T-cell (primary cell): ENCODE results near the gene ZC3H11A. TPM values are rescaled to one million over a fixed set of nuclear protein-coding genes. Genes with fewer than 3 reads are reported as not detected.
"Not testable (repeated sequence)": the region's sequence is repeated elsewhere in the genome, so short reads cannot be mapped to it uniquely, and the experiment has no call there.

Source experiments
- ATAC-seq, 4 experiments: fragments of 200-7000 bp in 3 of 4; fragments of 150-1000 bp in 1 of 4; cut with Tn5 transposase; replicated peaks in 1 of 4; 1 replicate in 3 of 4; 2 replicates in 1 of 4; pipeline ENCODE4 v1.10.0; 2021; ENCODE audit warnings: moderate library complexity in 3 of 4, mild to moderate bottlenecking in 2 of 4, moderate number of reproducible peaks in 1 of 4
- CTCF ChIA-PET, 2 donors: fragments of 300-600 bp; sonication (Branson Sonifier 250); formaldehyde crosslinking; loops; one replicate each; lab custom pipeline; 2022; ENCODE audit warnings: antibody characterized with exemption in 2 of 2; lab: Charles Lee
- POLR2A ChIA-PET, 2 donors: fragments of 300-600 bp; sonication (Branson Sonifier 250); formaldehyde crosslinking; loops; one replicate each; lab custom pipeline; 2022; ENCODE audit warnings: antibody characterized with exemption in 2 of 2; lab: Charles Lee
- DNase-seq, 35 experiments: peaks; one replicate each; pipeline versions ENCODE4 v3.0.0 to v3.0.0-alpha.2; 2013 to 2023
- H3K27ac ChIP-seq: one replicate; pipeline ENCODE4 v1.5.1; 2013; ENCODE audit warnings: low read length
- H3K27me3 ChIP-seq, 2 experiments: replicated peaks in 1 of 2; 1 replicate in 1 of 2; 2 replicates in 1 of 2; pipeline versions ENCODE4 v1.6.1 to v1.7.0; 2013; ENCODE audit warnings: low read length in 1 of 2, mixed read lengths in 1 of 2; ENCODE audit not compliant: control insufficient read depth in 2 of 2, insufficient read depth in 2 of 2; ENCODE audit errors: extremely low read depth in 1 of 2
- H3K36me3 ChIP-seq, 2 donors: 1 replicate in 1 of 2; 2 replicates in 1 of 2; pipeline versions ENCODE4 v1.6.1 to v1.7.0; 2013; ENCODE audit warnings: low read length in 1 of 2; ENCODE audit not compliant: control insufficient read depth in 2 of 2, insufficient read depth in 1 of 2; ENCODE audit errors: extremely low read depth in 1 of 2
- H3K4me1 ChIP-seq, 2 experiments: 1 replicate in 1 of 2; 2 replicates in 1 of 2; pipeline versions ENCODE4 v1.6.1 to v1.7.0; 2013; ENCODE audit warnings: low read length in 2 of 2, mixed read lengths in 1 of 2; ENCODE audit not compliant: insufficient read depth in 2 of 2, control insufficient read depth in 1 of 2; ENCODE audit errors: extremely low read depth in 1 of 2
- H3K4me3 ChIP-seq, 2 donors: 1 replicate in 1 of 2; 2 replicates in 1 of 2; pipeline versions ENCODE4 v1.5.1 to v1.7.0; 2013; ENCODE audit warnings: mild to moderate bottlenecking in 2 of 2, low read length in 1 of 2, moderate library complexity in 1 of 2; ENCODE audit not compliant: control insufficient read depth in 1 of 2; ENCODE audit errors: extremely low read depth in 1 of 2
- H3K9me3 ChIP-seq: 2 replicates; pipeline ENCODE4 v1.7.0; 2013
- H3K27ac Mint-ChIP-seq, 2 donors: one replicate each; pipeline ENCODE4 v1.8.0; 2020 to 2021; ENCODE audit warnings: mild to moderate bottlenecking in 2 of 2, mixed read lengths in 2 of 2
- H3K27me3 Mint-ChIP-seq, 2 donors: one replicate each; pipeline ENCODE4 v1.8.0; 2021 to 2022; ENCODE audit warnings: mixed read lengths in 2 of 2
- H3K36me3 Mint-ChIP-seq: one replicate; pipeline ENCODE4 v1.8.0; 2021; ENCODE audit warnings: mixed read lengths
- H3K4me1 Mint-ChIP-seq, 3 donors: one replicate each; pipeline ENCODE4 v1.8.0; 2020 to 2022; ENCODE audit warnings: mixed read lengths in 3 of 3, mild to moderate bottlenecking in 1 of 3
- H3K4me3 Mint-ChIP-seq, 3 donors: one replicate each; pipeline ENCODE4 v1.8.0; 2020 to 2022; ENCODE audit warnings: mild to moderate bottlenecking in 3 of 3, mixed read lengths in 3 of 3, moderate library complexity in 3 of 3
- H3K9me3 Mint-ChIP-seq, 3 donors: one replicate each; pipeline ENCODE4 v1.8.0; 2020 to 2022; ENCODE audit warnings: mixed read lengths in 3 of 3
- WGBS: methylation state at CpG from one replicate; pipeline ENCODE4 v1.1.5; 2013; ENCODE audit warnings: missing lambda C conversion rate; ENCODE audit not compliant: insufficient coverage; 5-methylcytosine and 5-hydroxymethylcytosine counted together
- total RNA-seq, 35 experiments: library from RNA in 6 of 35; stranded (reverse) in 6 of 35; fragments of 120-200 nt in 1 of 35; gene quantifications; one replicate each; pipeline versions ENCODE4 v1.2.1 to v1.2.4 and lab custom pipeline; 2013 to 2026

The ZC3H11A gene
- total RNA-seq, 5 donors from 2014 or later (not counting 1 experiment from before 2014, with no cell fraction given) = 85.6 to 111 (median 95.8) TPM

DNA sequence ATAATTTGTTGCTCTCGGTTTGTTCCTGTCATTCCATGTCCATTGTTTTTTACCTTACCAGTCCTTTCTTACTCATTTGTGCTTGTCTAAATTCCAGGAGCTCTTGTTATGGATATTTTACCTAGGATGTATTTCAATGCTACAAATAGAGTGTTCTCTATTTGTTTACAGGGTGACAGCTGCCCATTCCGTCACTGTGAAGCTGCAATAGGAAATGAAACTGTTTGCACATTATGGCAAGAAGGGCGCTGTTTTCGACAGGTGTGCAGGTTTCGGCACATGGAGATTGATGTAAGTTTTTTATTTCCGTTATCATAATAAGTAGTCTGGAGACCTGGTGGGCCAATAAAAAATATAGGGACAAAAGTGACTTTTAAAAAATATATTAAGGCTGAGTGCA lies 23.0 kb downstream of the ZC3H11A start:
- peaks cover 55% of the 10 kb centered on the region for H3K36me3 Mint-ChIP-seq
- peaks cover 0 to 2% of the 10 kb centered on the region in 2 experiments for H3K4me1 ChIP-seq
- no peak overlapping the region for H3K27ac Mint-ChIP-seq
- 100% methylated on average over 4 of the region's 6 CpGs for WGBS
- peaks cover 6 to 70% of the 10 kb centered on the region in 2 donors for H3K36me3 ChIP-seq
- H3K4me1 Mint-ChIP-seq = peaks cover 24 to 35% (median 32%) of the 10 kb centered on the region in 3 donors
- no peaks in the 10 kb centered on the region for H3K27me3 Mint-ChIP-seq
- H3K27me3 ChIP-seq = no peaks in the 10 kb centered on the region
- ChIA-PET POLR2A (interaction anchor here in 1 of 2 donors (0.6 kb wide), 1 partner anchor 312 kb away, joined by 3 read pairs; no protein-coding TSS in a partner anchor), CTCF (interaction anchor here in 1 of 2 donors (0.7 kb wide), 1 partner anchor 82 kb away, joined by 4 read pairs; no protein-coding TSS in a partner anchor)
- DNase-seq (no peak), ATAC-seq (no peak)
- no peaks in the 10 kb centered on the region for H3K9me3 ChIP-seq
- no peaks in the 10 kb centered on the region for H3K9me3 Mint-ChIP-seq
- no peak overlapping the region for H3K27ac ChIP-seq
- H3K4me3 ChIP-seq = no peak overlapping the region
- H3K4me3 Mint-ChIP-seq = no peak overlapping the region

DNA sequence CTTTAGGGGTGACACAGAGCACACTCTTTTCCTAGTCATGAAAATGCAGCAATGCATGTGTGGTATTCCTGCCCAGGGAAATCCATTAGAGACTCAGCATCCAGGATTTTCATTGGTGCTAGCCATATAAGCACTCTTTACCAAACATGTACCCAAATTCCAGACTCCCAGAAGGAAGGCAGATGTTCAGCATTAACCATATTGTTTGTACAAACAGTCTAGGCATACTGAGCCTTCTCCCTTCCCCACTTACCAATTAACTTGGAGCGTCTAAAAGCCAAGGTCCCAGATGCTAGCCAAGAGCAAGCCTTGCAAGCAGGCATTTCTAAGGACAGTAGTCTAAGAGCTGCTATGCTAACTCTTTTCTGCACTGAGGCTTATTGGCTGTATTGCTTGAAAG lies 27.9 kb downstream of the ZC3H11A start:
- DNase-seq = no peak
- Mint-ChIP-seq H3K4me1 (peaks cover 9 to 34% (median 32%) of the 10 kb centered on the region in 3 donors), H3K27me3 (no peaks in the 10 kb centered on the region), H3K27ac (no peak overlapping the region), H3K9me3 (no peaks in the 10 kb centered on the region), H3K4me3 (no peak overlapping the region), H3K36me3 (peaks cover 57% of the 10 kb centered on the region)
- WGBS = 100% methylated on average over 1 of the region's 1 CpG
- Histone ChIP-seq H3K36me3 (peaks cover 6 to 68% of the 10 kb centered on the region in 2 donors), H3K4me1 (no peaks in the 10 kb centered on the region), H3K27me3 (no peaks in the 10 kb centered on the region), H3K4me3 (no peak overlapping the region), H3K9me3 (no peaks in the 10 kb centered on the region), H3K27ac (no peak overlapping the region)
- ATAC-seq = no peak
- ChIA-PET CTCF (no interaction called here), POLR2A (no interaction called here)

DNA sequence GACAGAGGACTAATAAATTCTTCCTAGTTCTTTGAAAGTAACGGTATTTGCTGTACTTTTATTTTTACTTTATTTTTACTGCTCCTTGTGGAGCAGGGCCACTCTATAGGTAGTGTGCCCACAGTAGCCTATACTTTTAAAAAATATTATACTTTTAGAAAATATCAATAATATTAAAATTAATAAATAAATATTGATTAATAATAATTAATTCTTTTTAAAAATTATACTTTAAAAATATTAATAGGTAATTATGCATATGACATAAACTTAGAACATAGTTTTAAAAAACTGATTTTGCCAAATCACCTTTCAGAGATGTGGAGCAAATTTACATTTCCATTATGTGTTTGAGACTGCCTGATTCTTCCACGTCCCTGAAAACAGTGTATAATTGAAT lies 30.8 kb downstream of the ZC3H11A start:
- WGBS = no CpG with 5 or more reads among the region's 2 CpGs
- POLR2A ChIA-PET = no interaction called here
- H3K4me1 Mint-ChIP-seq = peaks cover 9 to 30% (median 28%) of the 10 kb centered on the region in 3 donors

DNA sequence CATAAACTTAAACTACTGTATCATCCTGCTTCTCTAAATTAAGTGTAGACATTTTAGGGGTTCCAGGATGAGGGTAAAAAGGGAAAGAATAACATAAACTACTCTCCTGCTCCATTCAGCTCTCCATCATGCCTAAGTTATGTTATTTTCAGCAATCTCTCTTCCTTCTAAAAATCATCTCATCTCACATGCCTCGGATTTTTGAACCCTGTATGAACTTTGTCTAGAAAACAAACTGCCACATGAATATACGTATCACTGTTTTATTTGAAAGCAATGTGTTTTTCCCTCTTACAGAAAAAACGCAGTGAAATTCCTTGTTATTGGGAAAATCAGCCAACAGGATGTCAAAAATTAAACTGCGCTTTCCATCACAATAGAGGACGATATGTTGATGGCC lies 32.6 kb downstream of the ZC3H11A start:
- ATAC-seq = no peak
- peaks cover 0 to 62% of the 10 kb centered on the region in 2 donors for H3K36me3 ChIP-seq
- CTCF ChIA-PET = no interaction called here
- H3K4me1 ChIP-seq = no peaks in the 10 kb centered on the region
- Mint-ChIP-seq H3K36me3 (peaks cover 45% of the 10 kb centered on the region), H3K4me3 (no peak overlapping the region), H3K27me3 (no peaks in the 10 kb centered on the region), H3K4me1 (peaks cover 1 to 20% (median 20%) of the 10 kb centered on the region in 3 donors), H3K27ac (no peak overlapping the region), H3K9me3 (no peaks in the 10 kb centered on the region)
- DNase-seq = no peak
- WGBS = no CpG with 5 or more reads among the region's 5 CpGs
- H3K27me3 ChIP-seq = no peaks in the 10 kb centered on the region
- H3K4me3 ChIP-seq = no peak overlapping the region
- POLR2A ChIA-PET = no interaction called here
- no peak overlapping the region for H3K27ac ChIP-seq
- H3K9me3 ChIP-seq = no peaks in the 10 kb centered on the region

More for the DNA sequence above, 30.8 kb downstream of the ZC3H11A start:
- no peak overlapping the region for H3K4me3 ChIP-seq
- H3K4me3 Mint-ChIP-seq = no peak overlapping the region
- H3K27ac ChIP-seq = no peak overlapping the region
- CTCF ChIA-PET = no interaction called here
- ATAC-seq = no peak
- H3K4me1 ChIP-seq = no peaks in the 10 kb centered on the region
- peaks cover 60% of the 10 kb centered on the region for H3K36me3 Mint-ChIP-seq
- no peaks in the 10 kb centered on the region for H3K27me3 Mint-ChIP-seq
- H3K9me3 ChIP-seq = no peaks in the 10 kb centered on the region
- no peaks in the 10 kb centered on the region for H3K27me3 ChIP-seq
- H3K9me3 Mint-ChIP-seq = no peaks in the 10 kb centered on the region
- no peak for DNase-seq
- no peak overlapping the region for H3K27ac Mint-ChIP-seq
- peaks cover 0 to 63% of the 10 kb centered on the region in 2 donors for H3K36me3 ChIP-seq

GRCh38 chr1:203828503-203828902 lies 33.1 kb downstream of the ZC3H11A start:
- Mint-ChIP-seq H3K36me3 (peaks cover 42% of the 10 kb centered on the region), H3K27ac (no peak overlapping the region), H3K27me3 (no peaks in the 10 kb centered on the region), H3K4me1 (peaks cover 0 to 19% (median 18%) of the 10 kb centered on the region in 3 donors), H3K4me3 (no peak overlapping the region), H3K9me3 (no peaks in the 10 kb centered on the region)
- H3K36me3 ChIP-seq = peaks cover 0 to 60% of the 10 kb centered on the region in 2 donors
- H3K9me3 ChIP-seq = no peaks in the 10 kb centered on the region
- H3K27ac ChIP-seq = no peak overlapping the region
- H3K4me3 ChIP-seq = no peak overlapping the region
- POLR2A ChIA-PET = no interaction called here
- no peaks in the 10 kb centered on the region for H3K4me1 ChIP-seq
- no peak for ATAC-seq
- DNase-seq = no peak
- WGBS = no CpG with 5 or more reads among the region's 1 CpG
- no peaks in the 10 kb centered on the region for H3K27me3 ChIP-seq
- CTCF ChIA-PET = no interaction called here

DNA sequence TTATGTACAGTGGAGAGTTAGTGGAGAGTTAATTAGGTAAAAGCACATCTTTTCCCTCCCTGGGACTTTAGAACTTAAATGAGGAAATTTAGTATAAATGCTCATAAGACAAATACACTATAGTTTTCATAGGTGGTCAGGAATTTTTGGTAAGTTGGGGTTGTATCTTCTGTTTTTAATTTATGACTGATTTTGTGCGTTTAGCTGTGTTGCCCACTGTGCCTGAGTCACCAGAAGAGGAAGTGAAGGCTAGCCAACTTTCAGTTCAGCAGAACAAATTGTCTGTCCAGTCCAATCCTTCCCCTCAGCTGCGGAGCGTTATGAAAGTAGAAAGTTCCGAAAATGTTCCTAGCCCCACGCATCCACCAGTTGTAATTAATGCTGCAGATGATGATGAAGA lies 33.8 kb downstream of the ZC3H11A start:
- peaks cover 0 to 64% of the 10 kb centered on the region in 2 donors for H3K36me3 ChIP-seq
- not testable (repeated sequence) for H3K4me3 ChIP-seq, H3K9me3 Mint-ChIP-seq, H3K27ac ChIP-seq, DNase-seq, H3K4me3 Mint-ChIP-seq, H3K27me3 ChIP-seq, H3K4me1 ChIP-seq, H3K27ac Mint-ChIP-seq, ATAC-seq, H3K9me3 ChIP-seq, H3K27me3 Mint-ChIP-seq
- ChIA-PET CTCF (interaction anchor here in 1 of 2 donors (0.6 kb wide), 2 partner anchors 203 to 1252 kb away, joined by 3 read pairs; no protein-coding TSS in a partner anchor), POLR2A (interaction anchor here (0.6 kb wide), 2 partner anchors 85 to 1544 kb away, joined by 3 to 6 read pairs; no protein-coding TSS in a partner anchor)
- Mint-ChIP-seq H3K36me3 (peaks cover 44% of the 10 kb centered on the region), H3K4me1 (peaks cover 0 to 17% (median 14%) of the 10 kb centered on the region in 3 donors)
- WGBS = 100% methylated on average over 2 of the region's 5 CpGs
